ENCODE results near the gene RELL2. TPM values are rescaled to one million over a fixed set of nuclear protein-coding genes. Genes with fewer than 3 reads are reported as not detected.

RELL2 gene
- total RNA-seq, 1 donor from 2014 or later: 5.4 TPM

DNA sequence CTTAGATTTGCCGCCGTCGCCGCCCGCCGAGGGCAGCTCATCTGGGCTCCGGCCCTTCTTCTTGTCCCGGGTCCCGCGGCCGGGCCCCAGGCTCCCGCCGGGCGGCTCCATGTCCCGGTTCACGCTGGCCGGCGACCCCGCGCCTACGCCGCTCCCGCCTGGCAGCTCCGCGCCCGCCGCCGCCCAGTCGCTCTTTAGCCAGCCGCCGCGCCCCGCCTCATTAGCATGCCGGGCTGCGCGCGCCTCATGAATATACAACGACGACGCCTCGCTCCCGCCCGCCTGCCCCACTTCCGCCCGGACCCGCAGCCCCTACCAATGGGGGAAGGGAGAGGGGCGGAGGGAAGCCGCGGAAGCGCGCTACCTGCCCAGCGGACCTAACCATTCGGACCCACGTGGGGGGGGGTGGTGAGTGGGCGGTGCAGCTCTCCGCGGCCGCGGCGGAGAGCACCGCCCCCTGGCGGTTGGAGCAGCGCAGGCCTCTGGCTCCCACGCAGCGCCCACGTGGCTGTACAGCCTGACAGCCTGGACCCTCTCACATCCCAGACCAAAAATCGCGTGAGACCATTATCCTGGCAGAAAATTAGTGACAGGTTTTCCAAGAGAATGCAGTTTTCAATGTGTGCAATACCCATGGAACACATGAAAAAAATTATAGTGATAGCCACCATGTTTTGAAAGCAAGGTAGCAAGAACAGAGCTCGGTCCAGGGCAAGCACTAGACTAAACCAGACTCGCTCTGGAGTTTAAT, 17.8 kb upstream of the RELL2 start, which contains the start of gene DIAPH1:
Gene DIAPH1 (minus strand): TSS at position 197 of the 751 bp plus-strand sequence. CDS start 86 bp downstream, at position 111.
- peak; percentile 83 for DNase-seq (ENCODE audit: low read depth)

DNA sequence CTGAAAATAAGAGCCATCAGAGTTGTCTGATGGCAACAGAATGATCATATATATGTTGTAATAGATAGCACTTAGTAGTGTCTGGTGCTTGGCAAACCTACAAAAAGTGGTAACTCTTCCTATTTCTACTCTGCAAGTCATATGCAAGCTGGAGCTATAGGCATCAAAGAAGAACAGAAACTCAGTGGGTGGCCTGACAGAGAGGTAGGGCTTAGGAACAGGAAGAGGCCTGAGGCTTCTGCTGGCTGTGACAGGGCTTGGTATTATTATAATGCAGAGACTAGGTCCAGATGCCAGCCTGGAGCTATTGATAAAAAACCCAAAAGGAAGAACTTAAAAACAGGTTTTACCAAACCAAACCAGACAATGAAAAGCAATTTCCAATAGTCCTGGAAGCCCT, 13.6 kb upstream of the RELL2 start:
- DNase-seq (ENCODE audit: low read depth): no peak

DNA sequence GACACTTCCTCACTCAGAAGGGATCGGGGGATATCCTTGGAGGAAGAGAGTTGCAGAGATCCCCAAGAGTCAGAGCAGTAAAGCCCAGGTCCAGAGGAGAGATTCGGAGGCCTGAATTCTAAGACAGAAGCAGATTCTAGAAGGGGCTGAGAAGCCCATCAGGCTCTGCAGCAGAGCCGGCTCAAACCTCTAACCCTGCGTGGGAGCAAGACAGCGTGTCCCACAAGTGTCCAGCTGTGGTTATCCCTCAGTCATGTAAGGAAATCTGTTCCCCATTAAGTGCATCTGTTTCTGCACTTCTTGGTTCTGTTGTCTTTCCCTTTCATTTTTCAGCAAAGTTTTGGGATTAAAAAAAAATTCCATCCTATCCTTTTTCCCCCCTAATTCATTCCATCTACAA, 13.2 kb upstream of the RELL2 start:
- DNase-seq (ENCODE audit: low read depth): no peak

DNA sequence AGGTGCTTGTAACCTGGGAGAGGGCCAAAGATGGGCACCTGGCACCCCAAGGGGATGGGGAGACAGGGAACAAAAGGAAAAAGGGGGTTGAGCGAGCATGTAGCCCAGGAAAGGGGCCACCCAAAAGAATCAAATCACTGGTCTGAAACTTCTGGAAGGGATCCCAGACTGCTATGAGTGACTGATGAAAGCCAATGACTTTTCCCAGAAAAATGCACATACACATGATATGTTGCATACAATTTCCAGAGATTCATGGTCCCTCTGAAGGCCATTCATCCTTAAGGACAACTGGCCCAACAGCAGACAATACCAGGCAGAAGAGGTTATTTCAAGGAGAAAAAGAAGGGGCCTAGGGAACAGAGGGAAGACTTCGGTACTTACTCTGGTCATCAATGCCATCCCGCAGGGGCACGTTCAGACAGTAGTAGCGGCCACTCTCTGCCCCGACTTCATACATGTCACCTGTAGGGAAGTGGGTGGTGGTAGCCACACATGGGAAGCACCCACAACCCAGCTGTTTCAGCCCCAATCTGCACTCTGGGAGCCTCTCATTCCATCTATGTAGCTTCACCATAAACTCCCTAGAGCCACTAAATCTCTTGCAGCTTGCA, 8.5 kb upstream of the RELL2 start:
- DNase-seq (ENCODE audit: low read depth): no peak

DNA sequence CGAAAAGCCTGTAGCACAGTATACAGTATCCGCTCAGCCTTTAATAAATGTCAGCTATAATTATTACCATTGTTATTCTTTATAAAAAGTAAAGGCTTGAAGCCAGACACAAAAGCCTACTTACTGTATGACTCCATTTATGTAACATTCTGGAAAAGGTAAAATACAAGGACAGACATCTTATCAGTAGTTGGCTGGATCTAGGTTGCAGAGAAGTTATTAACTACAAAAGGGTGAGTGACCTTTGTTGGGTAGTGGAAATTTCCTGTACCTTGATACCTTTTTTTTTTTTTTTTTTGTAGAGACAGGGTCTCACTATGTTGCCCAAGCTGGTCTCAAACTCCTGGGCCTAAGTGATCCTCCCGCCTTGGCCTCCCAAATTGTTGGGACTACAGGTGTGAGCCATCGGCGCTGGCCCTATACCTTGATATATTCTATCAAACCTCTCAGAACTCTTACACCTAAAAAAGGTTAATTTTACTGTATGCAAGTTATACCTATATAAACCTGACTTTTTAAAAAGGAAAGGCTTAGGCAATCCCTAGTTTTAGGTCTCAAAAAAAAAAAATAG, 6.1 kb upstream of the RELL2 start:
- DNase-seq (ENCODE audit: low read depth): no peak

DNA sequence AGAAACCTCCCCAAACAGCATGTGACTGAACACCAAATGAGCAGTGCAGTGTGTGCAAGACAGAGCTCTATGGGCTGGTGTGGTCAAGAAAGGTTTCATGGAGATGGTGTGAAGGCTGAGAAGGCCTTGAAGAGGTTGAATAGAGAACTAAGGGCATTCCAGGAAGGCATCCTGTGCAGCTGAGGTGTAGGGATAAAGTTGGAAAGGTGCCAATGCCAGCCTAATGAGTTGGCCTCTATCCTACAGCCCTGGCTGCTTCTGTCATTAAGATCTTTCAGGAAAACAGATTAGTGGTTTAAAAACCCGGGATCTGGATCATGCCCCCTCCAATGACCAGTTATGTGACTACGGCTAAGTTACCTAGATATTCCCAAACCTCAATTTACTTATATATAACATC, 4.1 kb upstream of the RELL2 start:
- no peak for DNase-seq (ENCODE audit: low read depth)

DNA sequence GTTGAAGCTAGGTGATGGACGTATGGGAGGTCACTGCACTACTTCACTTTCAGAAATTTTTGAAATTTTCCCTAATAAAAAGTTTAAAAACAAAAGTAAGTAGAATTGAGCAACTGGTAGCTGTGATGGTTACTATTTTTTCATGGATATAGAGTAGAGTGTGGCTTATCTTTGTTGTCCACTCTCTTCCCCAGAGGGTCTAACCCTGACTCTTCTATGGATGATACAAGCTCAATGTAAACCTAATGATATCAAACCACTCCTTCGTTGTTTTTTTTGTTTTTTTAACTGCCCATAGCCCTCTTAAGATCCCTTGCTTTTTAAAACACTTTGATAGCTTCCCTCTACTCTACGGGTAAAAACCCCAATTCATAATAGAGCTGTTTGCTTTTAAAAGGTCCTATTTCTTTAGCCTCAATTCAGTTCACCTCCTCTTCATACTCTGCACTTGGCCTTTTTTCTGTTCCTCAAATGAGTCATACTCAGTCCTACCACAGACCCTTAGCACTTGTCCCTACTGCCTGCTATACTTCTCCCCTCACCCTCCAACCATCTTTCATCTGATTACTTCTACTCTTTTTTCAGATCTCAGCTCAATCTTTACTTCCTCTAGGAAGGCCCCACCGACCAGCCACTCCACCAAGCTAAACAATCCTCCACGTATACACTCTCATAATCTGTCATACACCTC, 2.8 kb upstream of the RELL2 start:
- DNase-seq (ENCODE audit: low read depth): no peak

DNA sequence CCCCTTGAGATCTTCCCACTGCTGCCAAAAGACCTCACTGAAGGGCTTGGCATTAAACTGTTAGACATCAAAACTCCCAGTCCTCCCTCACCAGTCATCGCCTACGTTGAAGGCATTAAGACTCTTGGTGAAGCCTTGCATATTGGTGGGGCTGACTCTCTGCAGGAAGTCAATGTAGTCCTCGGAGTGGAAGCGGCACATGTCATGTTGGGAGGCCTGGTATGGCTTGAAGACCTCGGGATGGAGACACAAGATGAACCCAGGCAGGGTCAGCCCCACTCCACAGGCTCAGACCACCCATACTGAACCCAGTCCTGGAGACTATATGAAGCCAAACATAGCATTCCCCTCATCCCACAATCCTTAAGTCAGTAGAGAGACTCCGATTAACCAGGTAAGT, 2.1 kb upstream of the RELL2 start:
- DNase-seq (ENCODE audit: low read depth): no peak

DNA sequence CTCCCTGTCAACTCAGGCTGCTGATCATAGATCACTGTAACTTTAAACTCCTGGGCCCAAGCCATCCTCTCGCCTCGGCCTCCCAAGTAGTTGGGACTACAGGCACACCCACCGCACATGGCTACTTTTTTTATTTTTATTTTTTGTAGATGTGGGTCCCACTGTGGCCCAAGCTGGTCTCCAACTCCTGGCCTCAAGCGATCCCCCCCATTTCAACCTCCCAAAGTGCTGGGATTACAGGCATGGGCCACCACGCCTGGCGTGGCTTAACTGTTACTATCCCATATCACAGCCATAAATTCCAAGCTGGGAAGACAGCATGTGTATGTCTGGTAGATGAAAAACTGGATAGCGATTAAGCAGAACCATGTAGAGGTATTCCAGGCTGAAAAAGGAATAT, 1.2 kb upstream of the RELL2 start:
- DNase-seq (ENCODE audit: low read depth): no peak

DNA sequence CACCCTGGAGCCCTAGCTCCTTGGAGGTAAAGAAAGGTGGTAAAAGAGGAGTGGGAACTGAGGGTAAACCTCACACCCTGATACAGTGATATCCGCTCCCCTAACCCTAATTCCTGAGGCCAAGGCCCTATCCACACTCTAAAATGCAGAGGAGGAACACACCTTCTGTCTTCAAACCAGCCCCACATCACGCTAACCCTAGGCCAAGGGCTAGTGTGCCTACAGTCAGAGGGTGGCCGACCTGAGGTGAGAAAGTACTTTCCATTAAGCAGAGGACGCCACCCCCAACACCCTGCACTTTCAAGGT, 738 bp upstream of the RELL2 start:
- no peak for DNase-seq (ENCODE audit: low read depth)

DNA sequence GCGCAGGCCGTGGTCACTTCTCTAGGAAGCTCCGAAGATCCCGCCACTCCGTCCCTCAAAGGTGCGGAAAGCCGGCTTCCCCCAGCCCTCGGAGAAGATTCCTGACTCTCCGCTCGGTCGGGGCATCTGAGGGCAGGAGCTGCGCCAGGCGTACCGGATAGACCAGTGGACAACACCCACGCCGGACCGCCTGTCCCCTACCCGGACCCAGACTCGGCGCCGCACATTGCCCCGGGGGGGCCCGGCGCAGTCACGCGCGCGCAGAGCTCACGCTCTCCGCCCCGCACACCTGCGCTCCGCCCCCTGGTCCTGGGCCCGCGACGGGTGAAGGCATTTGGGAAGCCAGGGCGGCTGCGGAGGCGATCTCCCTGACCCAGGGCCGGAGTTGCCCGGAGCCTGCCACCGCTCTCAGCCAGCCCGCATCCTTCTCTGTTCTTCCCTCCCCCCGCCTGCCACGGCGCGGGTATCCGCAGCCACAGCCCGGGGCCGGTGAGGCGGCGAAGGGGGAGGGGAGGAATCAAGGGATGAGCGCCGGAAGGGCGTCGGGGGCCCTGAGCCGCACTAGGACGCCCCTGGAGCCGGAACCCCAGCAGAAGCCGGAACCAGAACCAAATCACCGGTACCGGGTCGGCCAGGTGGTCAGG, 448 bp downstream of the RELL2 start:
- DNase-seq (ENCODE audit: low read depth): no peak

DNA sequence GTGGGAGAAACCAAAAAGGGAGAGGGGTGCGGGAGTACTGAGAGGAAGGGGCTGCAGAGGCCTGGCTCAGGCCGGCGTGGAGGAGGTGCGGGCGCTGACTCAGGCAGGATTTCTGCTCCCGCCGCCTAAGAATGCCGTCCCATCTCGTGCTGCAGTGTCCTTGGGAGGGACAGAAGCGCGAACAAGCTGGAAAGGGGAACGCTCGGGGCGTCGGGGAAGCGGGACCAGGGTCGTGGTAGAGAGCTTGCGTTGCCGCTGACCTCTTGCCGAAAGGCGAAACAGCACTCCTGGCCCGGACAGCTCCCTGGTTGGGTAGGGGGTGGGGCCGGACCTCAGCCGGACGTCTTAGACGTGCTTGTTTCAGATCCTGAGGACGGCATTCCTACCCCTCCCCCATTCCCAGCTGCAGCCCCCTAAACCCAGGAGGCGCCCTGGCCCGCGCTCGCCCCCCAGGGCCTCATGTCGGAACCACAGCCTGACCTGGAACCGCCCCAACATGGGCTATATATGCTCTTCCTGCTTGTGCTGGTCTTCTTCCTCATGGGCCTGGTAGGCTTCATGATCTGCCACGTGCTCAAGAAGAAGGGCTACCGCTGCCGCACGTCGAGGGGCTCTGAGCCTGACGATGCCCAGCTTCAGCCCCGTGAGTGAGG, 1.1 kb downstream of the RELL2 start:
- DNase-seq (ENCODE audit: low read depth): no peak

DNA sequence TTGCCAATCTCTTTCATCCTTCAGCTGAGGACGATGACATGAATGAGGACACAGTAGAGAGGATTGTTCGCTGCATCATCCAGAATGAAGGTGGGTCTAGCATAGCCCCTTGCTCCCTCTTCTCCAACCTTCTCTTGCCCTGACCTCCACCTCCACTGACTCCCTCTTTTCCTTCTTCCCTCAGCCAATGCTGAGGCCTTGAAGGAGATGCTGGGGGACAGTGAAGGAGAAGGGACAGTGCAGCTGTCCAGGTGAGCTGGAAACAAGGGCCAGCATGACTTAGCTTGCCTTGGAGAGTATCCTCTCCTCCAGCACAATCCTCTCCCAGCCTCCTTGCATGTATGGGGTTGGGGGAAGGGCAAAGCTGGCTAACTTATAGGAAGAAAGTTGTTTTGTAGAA, 2.0 kb downstream of the RELL2 start:
- DNase-seq (ENCODE audit: low read depth): no peak

DNA sequence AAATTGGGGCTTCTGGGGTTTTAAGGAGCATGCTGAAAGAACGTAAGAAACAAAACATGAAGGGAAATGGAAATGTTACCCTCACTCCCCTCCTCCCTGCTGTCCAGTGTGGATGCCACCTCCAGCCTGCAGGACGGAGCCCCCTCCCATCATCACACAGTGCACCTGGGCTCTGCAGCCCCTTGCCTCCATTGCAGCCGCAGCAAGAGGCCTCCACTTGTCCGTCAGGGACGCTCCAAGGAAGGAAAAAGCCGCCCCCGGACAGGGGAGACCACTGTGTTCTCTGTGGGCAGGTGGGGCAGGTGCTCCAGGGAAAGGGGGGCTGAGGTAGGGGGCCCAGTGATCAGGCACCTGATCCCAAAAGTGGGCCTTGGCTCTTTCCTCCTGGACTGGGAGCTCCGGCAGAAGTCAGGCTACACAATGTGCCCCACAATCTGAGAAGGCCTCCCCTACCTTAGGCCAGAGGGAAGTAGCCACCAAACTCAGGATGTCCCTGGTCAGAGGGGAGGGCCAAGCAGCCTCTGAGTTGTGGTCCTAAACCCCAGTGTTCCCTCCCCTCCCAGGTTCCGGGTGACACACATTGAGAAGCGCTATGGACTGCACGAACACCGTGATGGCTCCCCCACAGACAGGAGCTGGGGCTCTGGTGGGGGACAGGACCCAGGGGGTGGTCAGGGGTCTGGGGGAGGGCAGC, 2.7 kb downstream of the RELL2 start:
- no peak for DNase-seq (ENCODE audit: low read depth)

DNA sequence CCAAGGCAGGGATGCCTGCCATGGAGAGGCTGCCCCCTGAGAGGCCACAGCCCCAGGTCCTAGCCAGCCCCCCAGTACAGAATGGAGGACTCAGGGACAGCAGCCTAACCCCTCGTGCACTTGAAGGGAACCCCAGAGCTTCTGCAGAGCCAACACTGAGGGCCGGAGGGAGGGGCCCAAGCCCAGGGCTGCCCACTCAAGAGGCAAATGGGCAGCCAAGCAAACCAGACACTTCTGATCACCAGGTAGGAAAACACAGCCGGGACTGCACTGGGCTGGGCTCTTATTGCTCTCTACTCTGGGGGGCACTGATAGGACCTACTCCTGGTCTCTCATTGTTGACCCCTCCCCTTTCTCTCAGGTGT, 3.2 kb downstream of the RELL2 start:
- DNase-seq (ENCODE audit: low read depth): no peak

DNA sequence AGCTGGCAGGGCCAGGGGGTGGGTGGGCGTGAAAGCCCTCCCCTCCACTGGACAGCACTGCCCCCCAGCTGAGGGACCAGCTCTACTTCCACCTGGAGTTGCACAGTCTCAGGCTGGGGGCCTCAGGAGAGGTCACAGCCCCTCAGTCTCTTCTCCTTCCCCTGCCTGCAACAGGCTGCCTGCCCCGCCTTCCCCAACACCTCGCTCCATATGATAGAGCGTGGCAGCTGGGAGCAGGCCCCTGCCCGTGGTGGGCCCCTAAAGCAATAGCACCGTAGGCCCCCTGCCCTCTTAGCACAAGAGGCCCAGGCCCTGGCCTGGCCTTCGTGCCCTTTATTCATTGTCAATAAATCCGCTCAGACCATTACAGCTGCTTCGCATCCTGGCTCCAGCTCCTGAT, 3.9 kb downstream of the RELL2 start:
- no peak for DNase-seq (ENCODE audit: low read depth)

DNA sequence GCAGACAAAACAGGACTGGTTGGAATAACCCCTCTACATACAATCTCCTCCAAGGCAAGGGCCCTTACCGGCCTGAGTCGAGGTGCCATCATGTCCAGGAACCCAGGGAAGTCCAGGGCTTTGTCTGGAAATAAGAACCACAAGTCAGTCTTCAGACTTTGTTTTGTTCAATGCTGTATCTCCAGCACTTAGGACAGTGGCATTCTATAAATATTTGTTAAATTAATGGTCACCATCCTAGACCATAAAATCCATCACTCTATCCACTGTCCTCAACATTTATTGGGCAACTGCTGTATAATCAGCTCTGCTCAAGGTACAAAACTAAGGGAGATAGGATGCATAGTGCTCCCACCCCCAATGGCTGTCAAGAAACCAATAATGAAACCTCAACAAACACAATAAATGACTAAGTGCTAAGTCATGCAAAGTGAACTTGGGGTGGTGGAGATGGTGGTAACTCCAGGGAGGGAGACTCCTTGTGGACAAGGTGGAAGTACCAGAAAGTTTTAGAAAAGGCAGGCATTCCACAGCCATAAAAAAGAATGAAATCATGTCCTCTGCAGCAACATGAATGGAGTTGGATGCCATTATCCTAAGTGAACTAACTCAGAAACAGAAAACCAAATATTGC, 5.0 kb downstream of the RELL2 start:
- peak; percentile 95 for DNase-seq (ENCODE audit: low read depth)

DNA sequence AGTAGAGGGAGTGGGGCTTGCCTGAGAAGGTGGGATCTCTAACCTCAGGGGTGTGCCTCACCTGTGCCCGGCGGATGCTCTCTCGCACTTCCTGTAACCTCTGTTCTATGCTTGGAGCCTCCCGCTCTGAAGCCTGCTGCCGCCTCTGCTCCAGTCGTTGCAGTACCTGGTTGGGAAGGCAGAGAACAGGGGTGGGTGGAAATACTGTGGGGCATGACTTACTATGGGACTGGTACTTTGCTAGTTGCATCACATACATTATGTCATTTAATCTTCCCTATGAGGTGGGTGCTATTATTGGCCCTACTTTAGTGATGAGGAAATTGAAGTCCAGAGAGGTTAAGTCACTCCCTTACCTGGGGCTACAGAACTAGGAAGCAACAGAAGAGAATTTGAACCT, 9.2 kb downstream of the RELL2 start:
- DNase-seq (ENCODE audit: low read depth): no peak

DNA sequence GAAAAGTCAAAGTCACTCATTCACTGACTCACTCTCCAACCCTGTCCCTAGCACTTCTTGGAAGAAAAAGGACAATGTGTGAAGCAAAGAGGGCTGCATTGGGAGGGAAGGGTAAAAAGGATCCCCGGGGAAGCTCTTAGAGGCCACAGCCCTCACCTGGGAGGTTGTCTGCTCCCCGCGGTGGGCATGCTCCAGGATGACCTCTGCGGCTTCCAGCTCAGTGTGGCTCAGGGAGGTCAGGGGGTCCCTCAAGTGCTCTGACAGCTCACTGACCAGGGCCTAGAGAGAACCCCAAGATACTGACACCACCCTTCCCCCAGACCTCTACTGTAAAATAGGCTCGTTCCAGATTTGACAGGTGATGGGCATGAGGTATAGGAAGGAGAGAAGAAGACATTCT, 10.4 kb downstream of the RELL2 start:
- DNase-seq (ENCODE audit: low read depth): no peak

DNA sequence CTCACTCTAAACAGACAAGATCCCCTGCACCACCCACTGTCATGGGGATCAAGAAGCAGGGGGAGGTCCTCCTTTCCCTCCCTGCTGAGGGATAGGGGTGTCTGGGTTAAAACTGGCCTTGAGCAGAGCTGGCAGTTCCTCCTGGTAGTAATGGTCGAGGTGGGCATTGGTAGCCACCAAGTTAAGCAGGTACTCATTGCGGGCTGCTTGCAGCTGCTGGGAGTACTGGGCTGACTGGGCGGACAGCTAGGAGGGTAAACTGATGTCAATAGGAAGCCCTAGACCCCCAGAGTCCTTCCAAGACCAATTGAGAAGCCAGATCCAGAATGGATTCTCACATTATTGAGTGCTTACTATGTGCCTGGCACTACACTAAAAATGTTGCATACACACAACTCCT, 11.1 kb downstream of the RELL2 start:
- DNase-seq (ENCODE audit: low read depth): no peak
